HG03280 (cell line): ENCODE results near the gene DIDO1.

Experiments
- ATAC-seq: cut with Tn5 transposase; IDR thresholded peaks from one replicate; pipeline ENCODE4 v1.9.1; 2021; ENCODE audit warnings: mild to moderate bottlenecking, moderate library complexity; ENCODE audit not compliant: unreplicated experiment

DIDO1 gene

GRCh38 chr20:62913043-62913630, 13.2 kb downstream of the DIDO1 start:
- no peak for ATAC-seq

DNA sequence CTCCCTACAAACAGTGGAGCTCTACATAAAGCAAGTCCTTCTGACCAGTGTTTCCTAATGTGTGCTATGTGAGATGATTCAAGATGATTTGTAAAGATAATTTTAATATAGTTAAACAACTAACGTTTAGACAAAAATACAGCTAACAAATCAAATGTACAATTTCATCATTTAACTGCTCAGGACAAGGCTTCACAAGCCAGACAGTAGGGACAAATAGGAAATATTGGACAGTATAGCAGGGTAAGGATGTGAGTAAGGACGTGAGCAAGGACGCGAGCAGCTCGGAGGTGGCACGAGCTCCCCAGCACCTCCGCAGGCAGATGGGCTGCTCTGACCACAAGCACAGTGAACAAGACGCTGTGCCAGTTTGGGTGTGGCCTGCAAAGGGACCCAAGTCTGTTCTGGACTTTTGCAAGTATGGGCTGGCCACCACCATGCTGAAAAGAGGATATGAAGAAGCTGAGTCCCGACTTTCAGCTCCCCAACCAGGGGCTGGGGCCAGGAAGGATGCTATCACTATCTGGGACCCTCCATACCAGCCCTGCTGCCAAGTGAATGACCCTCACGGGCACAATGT, 14.5 kb downstream of the DIDO1 start:
- no peak for ATAC-seq

GRCh38 chr20:62910777-62911497, 15.4 kb downstream of the DIDO1 start:
- no peak for ATAC-seq

GRCh38 chr20:62910217-62910766, 16.0 kb downstream of the DIDO1 start:
- ATAC-seq, result no peak

GRCh38 chr20:62908971-62909791, 17.1 kb downstream of the DIDO1 start:
- ATAC-seq, result no peak

DNA sequence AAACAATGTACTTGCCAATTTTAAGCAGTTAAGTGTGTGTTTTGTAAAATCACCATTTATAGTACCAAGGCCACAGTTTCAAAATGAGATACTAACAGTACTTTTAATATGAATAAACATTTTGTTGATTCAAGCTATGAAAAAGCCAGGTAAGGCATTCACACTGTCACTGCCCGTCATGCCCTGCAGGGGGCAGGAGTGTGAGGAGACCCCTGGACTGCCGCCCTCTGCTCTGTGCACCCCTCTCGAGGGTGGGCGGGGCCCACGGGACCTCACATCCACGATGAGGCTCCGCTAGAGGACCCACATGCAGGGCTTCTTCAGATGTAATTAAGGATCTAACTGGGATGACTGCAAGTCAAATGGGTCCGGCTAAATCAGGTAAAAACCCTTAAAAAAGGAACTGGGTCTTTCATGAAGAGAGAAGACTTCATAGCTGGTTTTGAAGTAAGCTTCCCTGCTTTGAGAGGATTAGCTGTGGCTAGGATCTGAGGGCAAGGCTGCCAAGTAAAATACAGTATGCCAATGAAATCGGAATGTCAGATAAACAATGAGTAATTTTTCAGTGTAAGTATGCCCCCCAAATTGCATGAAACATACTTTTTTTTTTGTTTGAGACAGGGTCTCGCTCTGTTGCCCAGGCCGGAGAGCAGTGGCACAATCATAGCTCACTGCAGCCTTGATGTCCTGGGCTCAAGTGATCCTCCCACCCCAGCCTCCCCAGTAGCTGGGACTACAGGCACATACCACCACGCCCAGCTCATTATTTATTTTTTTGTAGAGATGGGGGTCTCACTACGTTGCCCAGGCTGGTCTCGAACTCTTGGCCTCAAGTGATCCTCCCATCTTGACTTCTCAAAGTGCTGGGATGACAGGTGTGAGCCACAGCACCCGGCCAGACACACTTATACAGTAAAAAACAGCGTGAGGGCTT, 18.7 kb downstream of the DIDO1 start:
- no peak for ATAC-seq

DNA sequence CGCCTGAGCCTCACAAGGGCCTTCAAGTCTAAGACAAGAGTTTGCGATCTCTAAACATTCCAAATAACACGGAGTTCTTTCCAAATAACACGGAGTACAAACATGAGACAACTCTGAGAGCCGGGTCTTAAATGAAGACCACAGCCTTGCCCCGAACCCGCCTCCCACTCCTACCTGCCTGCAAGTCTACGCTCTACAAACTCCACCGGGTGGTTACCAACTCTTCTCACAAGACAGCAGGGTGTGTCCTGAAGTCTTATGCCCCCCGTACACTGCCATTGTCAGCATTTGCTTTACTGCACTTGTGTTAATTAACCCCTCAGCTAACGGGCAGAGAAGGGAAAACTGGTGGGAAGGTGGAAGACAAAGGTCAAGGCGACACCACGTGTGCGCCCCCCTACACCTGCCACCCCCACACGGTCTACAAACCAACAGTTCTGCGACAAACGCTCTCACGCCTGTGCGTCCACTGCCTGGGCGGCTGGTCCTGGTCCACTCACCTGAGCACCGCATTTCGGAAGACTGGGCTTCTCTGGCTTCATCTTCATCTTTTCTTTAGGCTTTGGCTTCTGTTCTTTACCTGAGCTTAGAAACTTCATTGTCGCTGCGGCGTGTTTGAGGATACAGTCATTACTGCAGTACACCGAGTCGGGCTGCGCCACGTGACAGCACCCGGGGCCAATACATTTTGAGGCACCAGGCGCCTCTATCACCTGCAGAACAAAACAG, 19.5 kb downstream of the DIDO1 start:
- no peak for ATAC-seq

- no peak for ATAC-seq
Observed at GRCh38 chr20:62906209-62906608, 20.1 kb downstream of the DIDO1 start.

- ATAC-seq, result no peak
Observed at GRCh38 chr20:62905536-62906117, 20.7 kb downstream of the DIDO1 start.

DNA sequence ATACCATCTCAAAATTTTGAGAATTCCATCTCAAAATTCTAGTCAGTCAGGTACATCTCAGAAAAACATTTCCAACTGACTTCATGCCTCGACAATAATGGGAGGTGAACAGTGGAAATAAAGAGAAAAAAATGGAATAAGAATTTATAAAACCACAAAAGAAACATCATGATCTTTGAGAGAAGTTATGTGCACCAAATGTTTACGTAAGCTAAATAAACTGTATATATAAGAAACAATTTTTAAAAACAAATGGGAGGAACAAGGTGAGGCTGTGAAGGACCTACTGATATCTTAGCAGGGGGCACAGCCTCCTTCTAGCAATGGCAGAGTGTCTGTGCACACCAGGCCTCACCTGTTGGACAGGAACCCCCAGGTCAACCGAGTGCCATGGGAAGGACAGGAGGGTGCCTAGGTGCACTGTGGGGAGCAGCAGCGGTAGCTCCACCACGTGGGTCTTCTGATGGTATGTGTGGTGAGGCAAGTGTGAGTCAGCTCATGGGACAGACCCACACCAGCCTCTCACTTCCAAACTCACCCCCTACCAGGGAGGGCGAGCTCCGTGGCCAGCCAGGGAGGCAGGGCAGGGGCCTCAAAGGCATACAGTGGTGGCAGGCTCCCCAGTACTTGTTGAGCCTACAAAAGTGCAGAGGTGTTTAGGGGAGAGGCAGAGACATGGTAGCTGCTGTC, 23.2 kb downstream of the DIDO1 start:
- no peak for ATAC-seq

GRCh38 chr20:62901891-62902290, 24.4 kb downstream of the DIDO1 start:
- no peak for ATAC-seq

DNA sequence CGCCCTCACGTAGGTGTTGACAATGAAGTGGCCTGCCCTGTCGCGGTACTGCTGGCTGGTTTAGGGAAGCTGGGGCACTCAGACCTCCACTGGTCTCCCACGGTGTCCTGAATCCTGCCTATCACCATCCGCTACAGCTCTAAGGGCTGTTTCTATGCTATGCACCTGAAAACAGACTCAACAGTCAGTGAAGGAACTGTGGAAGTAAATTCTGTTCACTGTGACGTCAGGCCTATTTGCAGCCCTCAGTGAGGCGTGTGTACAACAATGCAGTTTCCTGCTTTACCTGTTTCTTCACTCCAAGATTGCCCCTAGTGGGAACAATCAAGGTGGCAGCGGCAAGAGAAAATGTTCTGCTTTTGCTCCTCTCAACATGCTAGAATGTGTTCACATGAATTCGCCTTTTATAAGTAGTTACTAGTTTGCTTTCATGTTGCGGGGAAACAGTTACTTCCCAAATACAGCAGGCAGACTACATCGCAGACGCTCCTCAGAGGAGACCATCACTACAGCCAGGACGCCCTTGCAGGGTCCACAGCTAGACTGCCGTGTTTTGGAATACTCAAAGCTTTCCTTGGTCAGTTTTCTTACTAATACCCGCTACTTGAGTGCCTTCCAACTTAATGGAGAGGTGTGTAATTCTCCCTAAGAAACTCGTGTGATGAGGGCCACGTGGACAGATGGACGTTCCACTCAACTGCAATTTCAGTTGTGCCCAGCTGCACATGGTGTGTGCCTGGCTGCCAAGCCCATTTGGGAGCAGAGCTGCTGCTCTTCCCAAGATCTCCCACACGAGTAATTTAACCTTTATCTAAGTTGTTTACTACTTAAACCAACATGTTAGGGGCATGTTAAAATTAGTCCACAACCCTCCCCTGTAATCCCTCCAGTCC, 25.4 kb downstream of the DIDO1 start:
- ATAC-seq, result peak; percentile 14

DNA sequence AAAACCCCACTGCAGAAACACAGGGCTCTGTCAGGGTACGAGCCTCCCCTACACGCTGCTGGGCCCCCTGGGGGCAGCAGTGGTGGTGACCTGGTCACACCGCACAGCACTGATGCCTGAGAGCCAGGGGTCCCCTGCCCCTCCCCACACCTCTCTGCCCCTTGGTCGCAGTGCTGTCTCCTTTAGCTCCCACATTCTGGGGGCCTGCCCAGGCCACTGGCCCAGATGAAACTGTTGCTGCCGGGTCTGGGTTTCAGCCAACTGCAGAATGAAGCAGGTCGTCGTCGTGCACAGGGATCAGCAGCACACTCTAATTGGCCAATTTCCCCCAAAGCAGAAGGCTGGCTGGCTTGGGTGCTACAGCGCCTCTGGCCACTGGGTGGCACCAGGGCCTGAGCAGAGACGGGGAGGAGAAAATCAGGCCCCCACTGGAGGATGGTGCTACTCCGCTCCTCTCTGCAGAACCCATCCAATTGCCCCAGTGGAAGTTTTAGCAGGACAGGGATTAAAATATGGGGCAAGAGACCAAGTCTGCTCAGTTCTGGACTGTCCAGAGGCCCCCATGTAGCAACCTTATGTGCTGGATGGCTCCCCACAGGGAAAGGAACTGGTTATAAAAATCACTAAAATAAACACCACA, 26.1 kb downstream of the DIDO1 start:
- peak; percentile 92 for ATAC-seq

DNA sequence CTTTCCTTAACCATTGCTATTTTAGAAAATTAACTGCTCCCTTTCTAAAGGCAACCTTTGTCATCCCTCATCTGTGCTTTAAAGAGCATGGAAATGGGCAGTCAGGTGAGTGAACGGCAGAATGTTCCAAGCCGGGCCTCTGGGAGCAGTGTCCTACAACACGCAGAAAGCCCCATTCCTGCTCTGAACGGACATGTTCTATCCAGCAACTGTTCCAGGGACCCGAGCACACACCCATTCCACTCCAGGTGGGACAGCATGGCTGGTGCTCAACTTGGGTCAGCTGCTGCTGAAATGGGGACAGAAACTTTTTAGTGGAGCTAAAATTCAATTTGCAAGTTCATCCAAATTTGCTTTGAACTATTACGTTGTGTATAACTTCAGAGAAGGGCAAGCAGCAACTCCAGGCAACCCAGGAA, 26.7 kb downstream of the DIDO1 start:
- no peak for ATAC-seq

- no peak for ATAC-seq
Observed at GRCh38 chr20:62898970-62899632, 27.2 kb downstream of the DIDO1 start.
